GM19372 (cell line): Measurements from ENCODE around the gene KRT6C.
"Not testable (repeated sequence)": the region's sequence is repeated elsewhere in the genome, so short reads cannot be mapped to it uniquely, and the experiment has no call there.

Experiments
- ATAC-seq: cut with Tn5 transposase; IDR thresholded peaks from one replicate; pipeline ENCODE4 v1.9.1; 2021; ENCODE audit warnings: mild to moderate bottlenecking, low read depth, moderate library complexity; ENCODE audit not compliant: unreplicated experiment

The KRT6C gene

GRCh38 chr12:52461693-52462092 lies 11.9 kb downstream of the KRT6C start:
- no peak for ATAC-seq

- no peak for ATAC-seq
These were observed 14.7 kb downstream of the KRT6C start for GRCh38 chr12:52458861-52459260.

- ATAC-seq, result no peak
These were observed 17.8 kb downstream of the KRT6C start for GRCh38 chr12:52455821-52456220.

GRCh38 chr12:52454411-52455201 lies 19.0 kb downstream of the KRT6C start:
- no peak for ATAC-seq

- no peak for ATAC-seq
These were observed 21.5 kb downstream of the KRT6C start, which contains the start of gene KRT6B for GRCh38 chr12:52452101-52452500. KRT6B (minus strand) TSS chr12:52452146; CDS start chr12:52452078, 68 bp downstream.

GRCh38 chr12:52448228-52448627 lies 25.4 kb downstream of the KRT6C start:
- ATAC-seq, result no peak

GRCh38 chr12:52447196-52447595 lies 26.4 kb downstream of the KRT6C start:
- not testable (repeated sequence) for ATAC-seq

GRCh38 chr12:52446367-52447045 lies 27.1 kb downstream of the KRT6C start:
- ATAC-seq, result no peak

- no peak for ATAC-seq
These were observed 27.7 kb downstream of the KRT6C start for GRCh38 chr12:52445876-52446275.

GRCh38 chr12:52444647-52445595 lies 28.7 kb downstream of the KRT6C start:
- no peak for ATAC-seq

- no peak for ATAC-seq
These were observed 29.6 kb downstream of the KRT6C start for GRCh38 chr12:52443966-52444365.

- ATAC-seq, result no peak
These were observed 31.0 kb downstream of the KRT6C start for GRCh38 chr12:52442600-52443061.

- no peak for ATAC-seq
These were observed 32.2 kb downstream of the KRT6C start for GRCh38 chr12:52441320-52441911.

GRCh38 chr12:52440821-52441319 lies 32.7 kb downstream of the KRT6C start:
- no peak for ATAC-seq

GRCh38 chr12:52439845-52440244 lies 33.8 kb downstream of the KRT6C start:
- ATAC-seq, result no peak

- no peak for ATAC-seq
These were observed 34.2 kb downstream of the KRT6C start for GRCh38 chr12:52439420-52439819.

GRCh38 chr12:52438305-52439301 lies 35.0 kb downstream of the KRT6C start:
- ATAC-seq, result no peak

GRCh38 chr12:52437508-52437907 lies 36.1 kb downstream of the KRT6C start:
- no peak for ATAC-seq
